BJ (cell line): ENCODE measurements around the gene RBMS3. TPM values are rescaled to one million over a fixed set of nuclear protein-coding genes. Genes with fewer than 3 reads are reported as not detected.
"Not testable (repeated sequence)": the region's sequence is repeated elsewhere in the genome, so short reads cannot be mapped to it uniquely, and the experiment has no call there.

Experiments
- CTCF ChIA-PET: fragments of 350-600 bp; formaldehyde crosslinking; extraction: SDS; loops from one replicate; lab custom pipeline; 2021; ENCODE audit warnings: antibody characterized with exemption, inconsistent platforms; lab: Yijun Ruan, JAX
- POLR2A ChIA-PET: fragments of 300-600 bp; sonication (Branson Sonifier 250); formaldehyde crosslinking; extraction: SDS; loops from one replicate; lab custom pipeline; 2021; ENCODE audit warnings: antibody characterized with exemption; lab: Charles Lee
- DNase-seq: peaks from one replicate; pipeline ENCODE4 v3.0.0-alpha.2; 2011; ENCODE audit warnings: low read depth
- H3K27me3 ChIP-seq: 2 replicates; pipeline ENCODE4 v1.6.0; 2011; ENCODE audit warnings: low read length; ENCODE audit not compliant: control insufficient read depth, insufficient read depth
- H3K36me3 ChIP-seq: 2 replicates; pipeline ENCODE4 v1.5.1; 2011; ENCODE audit warnings: low read length; ENCODE audit not compliant: control insufficient read depth, insufficient read depth
- H3K4me3 ChIP-seq: 2 replicates; pipeline ENCODE4 v1.5.1; 2011; ENCODE audit warnings: low read depth, mild to moderate bottlenecking, control low read depth, low read length
- CTCF ChIP-seq: IDR thresholded peaks from 2 replicates; pipeline ENCODE4 v1.5.1; 2011; ENCODE audit warnings: low read depth, mild to moderate bottlenecking, control low read depth, inconsistent platforms, low read length, moderate library complexity; ENCODE audit not compliant: insufficient read depth
- polyA plus RNA-seq: library from polyadenylated mRNA; depleted of rRNA; stranded (reverse); fragments of >200 nt; gene quantifications from 2 replicates; pipeline ENCODE4 v1.2.3, GENCODE V29; 2011

RBMS3 gene
- polyA plus RNA-seq, 1 experiment, result 14.5 TPM

- CTCF ChIA-PET, result no interaction called here
- H3K4me3 ChIP-seq, result no peak overlapping the region
- DNase-seq, result no peak
- no peaks in the 10 kb centered on the region for H3K27me3 ChIP-seq
- POLR2A ChIA-PET, result no interaction called here
- no peak for TF ChIP-seq CTCF
- H3K36me3 ChIP-seq, result no peaks in the 10 kb centered on the region
Observed at GRCh38 chr3:29348316-29348715, 67.4 kb downstream of the RBMS3 start.

GRCh38 chr3:29349049-29349448 lies 68.2 kb downstream of the RBMS3 start:
- Histone ChIP-seq H3K36me3 (no peaks in the 10 kb centered on the region), H3K4me3 (no peak overlapping the region), H3K27me3 (no peaks in the 10 kb centered on the region)
- CTCF ChIA-PET, result no interaction called here
- POLR2A ChIA-PET, result no interaction called here
- TF ChIP-seq CTCF, result no peak
- no peak for DNase-seq

- H3K4me3 ChIP-seq, result no peak overlapping the region
- no peaks in the 10 kb centered on the region for H3K36me3 ChIP-seq
- no peak for TF ChIP-seq CTCF
- DNase-seq, result no peak
- H3K27me3 ChIP-seq, result no peaks in the 10 kb centered on the region
- POLR2A ChIA-PET, result no interaction called here
- CTCF ChIA-PET, result no interaction called here
Observed at GRCh38 chr3:29353807-29354206, 72.9 kb downstream of the RBMS3 start.

- no peak for TF ChIP-seq CTCF
- Histone ChIP-seq H3K4me3 (no peak overlapping the region), H3K36me3 (no peaks in the 10 kb centered on the region), H3K27me3 (no peaks in the 10 kb centered on the region)
- no peak for DNase-seq
- ChIA-PET CTCF (no interaction called here), POLR2A (no interaction called here)
Observed at GRCh38 chr3:29354894-29355293, 74.0 kb downstream of the RBMS3 start.

GRCh38 chr3:29356062-29356461 lies 75.2 kb downstream of the RBMS3 start:
- CTCF ChIA-PET, result no interaction called here
- H3K27me3 ChIP-seq, result no peaks in the 10 kb centered on the region

GRCh38 chr3:29360289-29360688 lies 79.4 kb downstream of the RBMS3 start:
- CTCF ChIA-PET, H3K4me3 ChIP-seq, H3K36me3 ChIP-seq, POLR2A ChIA-PET, DNase-seq, H3K27me3 ChIP-seq: not testable (repeated sequence)

More at GRCh38 chr3:29356062-29356461, 75.2 kb downstream of the RBMS3 start:
- Histone ChIP-seq H3K36me3 (no peaks in the 10 kb centered on the region), H3K4me3 (no peak overlapping the region)
- POLR2A ChIA-PET, result no interaction called here
- DNase-seq, result no peak
- no peak for TF ChIP-seq CTCF
